Measurements from ENCODE around the gene EIF4E.

EIF4E gene

DNA sequence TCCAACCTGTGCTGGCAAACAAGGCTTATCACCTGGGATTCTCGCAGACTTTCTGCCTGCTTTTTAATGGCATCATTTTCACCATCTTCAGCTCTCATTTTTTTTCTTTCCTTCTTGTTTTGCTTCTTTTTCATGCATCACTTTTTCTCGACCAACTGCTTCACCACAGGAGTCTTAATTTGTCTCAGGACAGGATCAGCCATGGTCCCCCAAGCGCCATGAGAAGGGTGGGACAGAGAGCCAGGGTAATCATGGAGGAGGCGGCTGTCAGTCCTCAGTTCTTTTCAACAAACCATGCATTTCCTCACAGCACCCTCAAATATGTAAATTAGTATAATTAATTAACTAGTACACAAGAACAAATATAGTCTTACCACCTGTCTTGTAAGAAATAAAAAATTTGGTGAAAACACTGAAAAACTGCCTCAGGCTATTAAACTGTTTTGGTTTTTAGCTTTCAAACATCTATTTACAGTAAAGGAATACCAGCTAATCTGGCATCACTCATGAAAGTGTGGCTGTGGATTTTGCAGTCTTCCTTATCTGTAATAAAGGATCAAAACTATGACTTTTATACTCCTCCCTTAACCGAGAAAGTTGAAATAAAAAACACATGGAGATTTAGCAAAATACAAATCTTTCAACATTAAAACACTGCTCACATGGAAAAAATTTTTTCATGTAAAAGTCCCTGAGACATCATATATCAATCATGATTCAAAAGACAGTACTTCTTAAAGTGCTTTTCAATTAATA lies 19.1 kb downstream of the EIF4E start:
- Histone ChIP-seq H3K9me3 (ENCODE audit: control insufficient read depth, low read length) (no peaks in the 10 kb centered on the region), H3K4me1 (ENCODE audit: control insufficient read depth, insufficient read depth, low read depth, low read length) (peaks cover 6% of the 10 kb centered on the region), H2AFZ (ENCODE audit: low read depth, low read length) (no peak overlapping the region), H3K4me3 (ENCODE audit: insufficient read depth in 1 of 2, low read depth in 1 of 2, low read length in 2 of 2) (no peak overlapping the region), H3K14ac (ENCODE audit: low read length in 2 of 2) (no peak overlapping the region), H2BK120ac (ENCODE audit: low read depth, low read length) (no peak overlapping the region), H3K36me3 (ENCODE audit: control insufficient read depth in 1 of 2, insufficient read depth in 2 of 2, low read depth in 1 of 2, low read length in 2 of 2) (peaks cover under 1 to 7% of the 10 kb centered on the region in 2 experiments), H2BK12ac (ENCODE audit: low read length in 2 of 2) (no peak overlapping the region), H3K9ac (ENCODE audit: low read length) (no peak overlapping the region), H3K27ac (ENCODE audit: low read length, poor library complexity, severe bottlenecking) (no peak overlapping the region), H2BK5ac (ENCODE audit: low read depth, low read length, poor library complexity, severe bottlenecking) (no peak overlapping the region), H4K91ac (ENCODE audit: low read length) (no peak overlapping the region), H4K8ac (ENCODE audit: low read length) (no peak overlapping the region), H3K27me3 (ENCODE audit: control insufficient read depth in 1 of 2, insufficient read depth in 1 of 2, low read length in 2 of 2) (no peaks in the 10 kb centered on the region), H3K4me2 (ENCODE audit: low read length, poor library complexity, severe bottlenecking) (no peak overlapping the region), H2BK15ac (ENCODE audit: low read depth, poor library complexity, severe bottlenecking) (no peak overlapping the region), H2AK5ac (ENCODE audit: low read length, severe bottlenecking) (no peak overlapping the region), H3K79me1 (replicated peaks; ENCODE audit: low read length, poor library complexity, severe bottlenecking) (no peaks in the 10 kb centered on the region), H3K4ac (ENCODE audit: low read depth in 1 of 2, low read length in 2 of 2) (no peak overlapping the region), H3K23ac (ENCODE audit: low read length in 2 of 2) (no peak overlapping the region), H3K18ac (ENCODE audit: low read depth in 1 of 2, low read length in 2 of 2) (no peak overlapping the region)
- DNase-seq, result no peak
- 94% methylated on average over 2 of the region's 5 CpGs for WGBS

DNA sequence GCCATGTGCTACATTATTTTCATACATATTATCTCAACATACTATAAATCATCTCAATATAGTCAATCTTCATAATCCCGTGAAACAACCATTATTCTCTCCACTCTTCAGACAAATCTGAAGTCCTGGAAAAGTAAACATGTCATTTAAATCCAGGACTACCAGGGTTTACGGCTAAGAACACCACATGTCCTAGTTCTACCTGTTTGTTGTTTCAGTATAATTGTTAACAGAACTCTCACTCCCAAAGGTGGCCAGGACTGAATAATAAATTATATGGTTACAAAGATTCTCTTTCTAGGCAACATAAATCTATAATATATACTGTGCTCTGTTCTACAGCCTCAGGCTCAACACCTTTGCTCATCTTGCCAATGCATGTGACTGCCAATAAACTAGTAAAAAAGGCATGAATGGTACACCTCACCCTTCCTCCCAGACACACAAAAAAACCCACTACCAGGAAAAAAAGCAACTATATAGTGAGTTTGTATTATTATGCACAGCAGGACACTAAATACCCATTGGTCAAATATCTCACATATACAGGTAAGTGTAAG lies 20.1 kb downstream of the EIF4E start:
- Histone ChIP-seq H3K9me3 (ENCODE audit: control insufficient read depth, low read length) (no peaks in the 10 kb centered on the region), H3K4ac (ENCODE audit: low read depth in 1 of 2, low read length in 2 of 2) (no peak overlapping the region), H2BK12ac (ENCODE audit: low read length in 2 of 2) (no peak overlapping the region), H3K4me3 (ENCODE audit: insufficient read depth in 1 of 2, low read depth in 1 of 2, low read length in 2 of 2) (no peak overlapping the region), H3K23ac (ENCODE audit: low read length in 2 of 2) (no peak overlapping the region), H3K36me3 (ENCODE audit: control insufficient read depth in 1 of 2, insufficient read depth in 2 of 2, low read depth in 1 of 2, low read length in 2 of 2) (peaks cover 0 to 7% of the 10 kb centered on the region in 2 experiments), H3K4me2 (ENCODE audit: low read length, poor library complexity, severe bottlenecking) (no peak overlapping the region), H2AFZ (ENCODE audit: low read depth, low read length) (no peak overlapping the region), H2BK5ac (ENCODE audit: low read depth, low read length, poor library complexity, severe bottlenecking) (no peak overlapping the region), H3K79me1 (replicated peaks; ENCODE audit: low read length, poor library complexity, severe bottlenecking) (no peaks in the 10 kb centered on the region), H3K27me3 (ENCODE audit: control insufficient read depth in 1 of 2, insufficient read depth in 1 of 2, low read length in 2 of 2) (no peaks in the 10 kb centered on the region), H2BK120ac (ENCODE audit: low read depth, low read length) (no peak overlapping the region), H3K9ac (ENCODE audit: low read length) (no peak overlapping the region), H4K91ac (ENCODE audit: low read length) (no peak overlapping the region), H2AK5ac (ENCODE audit: low read length, severe bottlenecking) (no peak overlapping the region), H3K4me1 (ENCODE audit: control insufficient read depth, insufficient read depth, low read depth, low read length) (peaks cover 7% of the 10 kb centered on the region), H3K27ac (ENCODE audit: low read length, poor library complexity, severe bottlenecking) (no peak overlapping the region), H2BK15ac (ENCODE audit: low read depth, poor library complexity, severe bottlenecking) (no peak overlapping the region), H4K8ac (ENCODE audit: low read length) (no peak overlapping the region), H3K18ac (ENCODE audit: low read depth in 1 of 2, low read length in 2 of 2) (no peak overlapping the region), H3K14ac (ENCODE audit: low read length in 2 of 2) (no peak overlapping the region)
- WGBS, result 91% methylated on average over 1 of the region's 2 CpGs
- DNase-seq, result no peak

DNA sequence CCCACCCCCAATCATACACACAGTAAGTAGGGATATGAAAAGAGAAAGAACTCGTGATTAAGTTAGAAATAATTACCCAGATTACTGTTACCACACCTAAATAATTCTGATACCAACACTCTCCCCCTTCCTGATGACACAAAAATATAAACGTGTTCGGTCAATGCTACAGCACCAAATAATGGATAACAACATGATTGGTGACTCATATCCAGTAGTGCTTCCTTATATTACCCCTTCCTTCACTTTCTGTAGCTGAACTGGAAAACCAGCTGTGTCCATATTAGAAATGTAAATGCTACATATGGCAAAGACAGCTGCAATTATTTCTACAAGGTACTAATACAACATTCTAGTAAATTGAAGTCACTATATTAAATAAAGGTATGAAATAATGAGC lies 20.8 kb downstream of the EIF4E start:
- H3K4me3 ChIP-seq (ENCODE audit: insufficient read depth in 1 of 2, low read depth in 1 of 2, low read length in 2 of 2), result no peak overlapping the region
- no peak overlapping the region for H3K4me2 ChIP-seq (ENCODE audit: low read length, poor library complexity, severe bottlenecking)
- H2BK15ac ChIP-seq (ENCODE audit: low read depth, poor library complexity, severe bottlenecking), result no peak overlapping the region
- H2BK12ac ChIP-seq (ENCODE audit: low read length in 2 of 2), result no peak overlapping the region
- no peak overlapping the region for H3K18ac ChIP-seq (ENCODE audit: low read depth in 1 of 2, low read length in 2 of 2)
- H3K9me3 ChIP-seq (ENCODE audit: control insufficient read depth, low read length), result no peaks in the 10 kb centered on the region
- H3K79me1 ChIP-seq (replicated peaks; ENCODE audit: low read length, poor library complexity, severe bottlenecking), result no peaks in the 10 kb centered on the region
- peaks cover 7% of the 10 kb centered on the region for H3K4me1 ChIP-seq (ENCODE audit: control insufficient read depth, insufficient read depth, low read depth, low read length)
- H4K91ac ChIP-seq (ENCODE audit: low read length), result no peak overlapping the region
- H4K8ac ChIP-seq (ENCODE audit: low read length), result no peak overlapping the region
- H3K36me3 ChIP-seq (ENCODE audit: control insufficient read depth in 1 of 2, insufficient read depth in 2 of 2, low read depth in 1 of 2, low read length in 2 of 2), result peaks cover 0 to 7% of the 10 kb centered on the region in 2 experiments
- no peaks in the 10 kb centered on the region for H3K27me3 ChIP-seq (ENCODE audit: control insufficient read depth in 1 of 2, insufficient read depth in 1 of 2, low read length in 2 of 2)
- H2AK5ac ChIP-seq (ENCODE audit: low read length, severe bottlenecking), result no peak overlapping the region
- H2BK5ac ChIP-seq (ENCODE audit: low read depth, low read length, poor library complexity, severe bottlenecking), result no peak overlapping the region
- no peak overlapping the region for H2AFZ ChIP-seq (ENCODE audit: low read depth, low read length)
- H3K23ac ChIP-seq (ENCODE audit: low read length in 2 of 2), result no peak overlapping the region
- H2BK120ac ChIP-seq (ENCODE audit: low read depth, low read length), result no peak overlapping the region
- 88% methylated on average over 3 of the region's 3 CpGs for WGBS
- H3K27ac ChIP-seq (ENCODE audit: low read length, poor library complexity, severe bottlenecking), result no peak overlapping the region
- H3K4ac ChIP-seq (ENCODE audit: low read depth in 1 of 2, low read length in 2 of 2), result no peak overlapping the region
- H3K14ac ChIP-seq (ENCODE audit: low read length in 2 of 2), result no peak overlapping the region
- no peak for DNase-seq
- no peak overlapping the region for H3K9ac ChIP-seq (ENCODE audit: low read length)

DNA sequence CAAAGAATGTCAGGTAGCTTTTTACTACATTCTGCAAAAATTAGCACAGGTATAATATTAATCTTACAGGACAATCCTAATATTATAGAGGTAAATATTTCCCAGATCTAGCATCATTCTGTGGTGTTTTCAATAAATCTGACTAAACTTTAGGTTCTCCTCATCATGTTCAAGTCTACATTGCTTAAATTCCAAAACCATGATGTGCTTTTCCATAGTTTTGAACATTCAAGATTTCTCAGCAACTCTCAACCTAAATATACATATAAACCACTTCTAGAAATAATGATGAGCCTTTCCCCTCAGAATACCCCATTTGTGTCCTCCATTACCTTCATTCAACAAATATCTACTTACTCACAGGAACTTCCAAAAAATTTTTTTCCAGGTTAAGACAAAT lies 23.1 kb downstream of the EIF4E start:
- Histone ChIP-seq H3K27ac (ENCODE audit: low read length, poor library complexity, severe bottlenecking) (no peak overlapping the region), H3K4me1 (ENCODE audit: control insufficient read depth, insufficient read depth, low read depth, low read length) (peaks cover 6% of the 10 kb centered on the region), H3K23ac (ENCODE audit: low read length in 2 of 2) (no peak overlapping the region), H3K4ac (ENCODE audit: low read depth in 1 of 2, low read length in 2 of 2) (no peak overlapping the region), H4K8ac (ENCODE audit: low read length) (no peak overlapping the region), H3K79me1 (replicated peaks; ENCODE audit: low read length, poor library complexity, severe bottlenecking) (no peaks in the 10 kb centered on the region), H2BK15ac (ENCODE audit: low read depth, poor library complexity, severe bottlenecking) (no peak overlapping the region), H3K9ac (ENCODE audit: low read length) (no peak overlapping the region), H3K36me3 (ENCODE audit: control insufficient read depth in 1 of 2, insufficient read depth in 2 of 2, low read depth in 1 of 2, low read length in 2 of 2) (peaks cover 4 to 17% of the 10 kb centered on the region in 2 experiments), H3K18ac (ENCODE audit: low read depth in 1 of 2, low read length in 2 of 2) (no peak overlapping the region), H3K4me2 (ENCODE audit: low read length, poor library complexity, severe bottlenecking) (no peak overlapping the region), H3K27me3 (ENCODE audit: control insufficient read depth in 1 of 2, insufficient read depth in 1 of 2, low read length in 2 of 2) (no peaks in the 10 kb centered on the region), H3K4me3 (ENCODE audit: insufficient read depth in 1 of 2, low read depth in 1 of 2, low read length in 2 of 2) (no peak overlapping the region), H2AFZ (ENCODE audit: low read depth, low read length) (no peak overlapping the region), H3K14ac (ENCODE audit: low read length in 2 of 2) (no peak overlapping the region), H3K9me3 (ENCODE audit: control insufficient read depth, low read length) (no peaks in the 10 kb centered on the region), H2AK5ac (ENCODE audit: low read length, severe bottlenecking) (no peak overlapping the region), H2BK12ac (ENCODE audit: low read length in 2 of 2) (no peak overlapping the region), H2BK5ac (ENCODE audit: low read depth, low read length, poor library complexity, severe bottlenecking) (no peak overlapping the region), H4K91ac (ENCODE audit: low read length) (no peak overlapping the region), H2BK120ac (ENCODE audit: low read depth, low read length) (no peak overlapping the region)
- DNase-seq, result no peak
